SK-N-SH (cell line): ENCODE results near the gene CMC2. TPM values are rescaled to one million over a fixed set of nuclear protein-coding genes. Genes with fewer than 3 reads are reported as not detected.

Source experiments
- CTCF ChIA-PET: fragments of 300-600, 350-600 bp; formaldehyde crosslinking; extraction: SDS; loops from one replicate; lab custom pipeline; 2021; lab: Yijun Ruan, JAX
- POLR2A ChIA-PET: fragments of 350-600 bp; sonication (Branson Sonifier 250); formaldehyde crosslinking; extraction: SDS; loops from one replicate; lab custom pipeline; 2020; ENCODE audit warnings: antibody characterized with exemption, inconsistent platforms; lab: Yijun Ruan, JAX
- DNase-seq: peaks from one replicate; pipeline ENCODE4 v3.0.0; 2012
- H2AFZ ChIP-seq: fragments of 200-600 bp; sonication (generic); 2 replicates; pipeline ENCODE4 v1.8.1; 2016; ENCODE audit warnings: antibody characterized with exemption, mild to moderate bottlenecking, low read depth
- H3F3A ChIP-seq: fragments of 200-600 bp; sonication (generic); replicated peaks from 2 replicates; pipeline ENCODE3; 2016; ENCODE audit warnings: antibody characterized with exemption, mild to moderate bottlenecking; ENCODE audit not compliant: insufficient read depth
- H3K27ac ChIP-seq, 2 experiments: fragments of 200-500 bp in 1 of 2; fragments of 200-600 bp in 1 of 2; sonication (Bioruptor generic) in 1 of 2; sonication (generic), shearing (Covaris generic) in 1 of 2; 2 replicates each; pipeline versions ENCODE4 v1.5.1 to v1.6.1; 2014 to 2016; ENCODE audit warnings: low read depth in 2 of 2, inconsistent platforms in 1 of 2, low read length in 1 of 2, mild to moderate bottlenecking in 1 of 2, mixed read lengths in 1 of 2
- H3K27me3 ChIP-seq: fragments of 200-600 bp; sonication (generic), shearing (Covaris generic); 2 replicates; pipeline ENCODE4 v1.6.1; 2016; ENCODE audit warnings: mixed run types; ENCODE audit not compliant: insufficient read depth
- H3K36me3 ChIP-seq, 2 experiments: fragments of 200-500 bp in 1 of 2; fragments of 200-600 bp in 1 of 2; sonication (Bioruptor generic) in 1 of 2; sonication (generic) in 1 of 2; replicated peaks in 1 of 2; 2 replicates each; pipeline versions ENCODE3 to v1.5.1; 2014 to 2016; ENCODE audit warnings: low read length in 1 of 2, mild to moderate bottlenecking in 1 of 2; ENCODE audit not compliant: insufficient read depth in 2 of 2, control insufficient read depth in 1 of 2
- H3K4me1 ChIP-seq, 2 experiments: fragments of 200-500 bp in 1 of 2; fragments of 200-600 bp in 1 of 2; sonication (Bioruptor generic) in 1 of 2; sonication (generic), shearing (Covaris generic) in 1 of 2; 2 replicates each; pipeline versions ENCODE4 v1.5.1 to v1.6.1; 2014 to 2016; ENCODE audit warnings: low read depth in 1 of 2, low read length in 1 of 2, mixed run types in 1 of 2; ENCODE audit not compliant: insufficient read depth in 2 of 2, control insufficient read depth in 1 of 2
- H3K4me2 ChIP-seq: fragments of 200-600 bp; sonication (generic), shearing (Covaris generic); 2 replicates; pipeline ENCODE4 v1.6.1; 2017; ENCODE audit warnings: mixed run types
- H3K4me3 ChIP-seq, 2 experiments: fragments of 200-500 bp in 1 of 2; fragments of 200-600 bp in 1 of 2; sonication (Bioruptor generic) in 1 of 2; sonication (generic), shearing (Covaris generic) in 1 of 2; 2 replicates each; pipeline versions ENCODE4 v1.5.1 to v1.8.1; 2014 to 2016; ENCODE audit warnings: low read depth in 2 of 2, inconsistent platforms in 1 of 2, low read length in 1 of 2, mild to moderate bottlenecking in 1 of 2, mixed read lengths in 1 of 2, moderate library complexity in 1 of 2
- H3K79me2 ChIP-seq: fragments of 200-600 bp; sonication (generic); 2 replicates; pipeline ENCODE4 v1.8.1; 2017; ENCODE audit warnings: mild to moderate bottlenecking; ENCODE audit not compliant: insufficient read depth
- H3K9ac ChIP-seq: fragments of 200-600 bp; sonication (generic); 2 replicates; pipeline ENCODE4 v1.6.1; 2017; ENCODE audit warnings: mixed run types
- H3K9me2 ChIP-seq: fragments of 200-600 bp; sonication (generic); 2 replicates; pipeline ENCODE4 v1.6.1; 2017; ENCODE audit warnings: mixed run types
- H3K9me3 ChIP-seq: fragments of 200-600 bp; sonication (generic); 2 replicates; pipeline ENCODE4 v1.6.1; 2017; ENCODE audit warnings: mixed run types, mild to moderate bottlenecking, moderate library complexity
- H4K20me1 ChIP-seq: fragments of 200-600 bp; sonication (generic); 2 replicates; pipeline ENCODE4 v1.6.1; 2017; ENCODE audit warnings: mild to moderate bottlenecking, mixed run types; ENCODE audit not compliant: insufficient read depth
- ELF1 ChIP-seq: IDR thresholded peaks from 2 replicates; pipeline ENCODE4 v1.4.0; 2012
- EP300 ChIP-seq, 2 experiments: IDR thresholded peaks; 2 replicates each; pipeline versions ENCODE4 v1.4.0 to v1.6.1; 2012; ENCODE audit warnings: borderline replicate concordance in 1 of 2, low read depth in 1 of 2, low read length in 1 of 2
- EZH2phosphoT487 ChIP-seq: fragments of 200-600 bp; sonication (generic); IDR thresholded peaks from 2 replicates; pipeline ENCODE4 v1.6.1; 2017; ENCODE audit warnings: low read depth, mixed run types, mild to moderate bottlenecking, antibody characterized with exemption, moderate library complexity, borderline replicate concordance
- FOSL2 ChIP-seq: IDR thresholded peaks from 2 replicates; pipeline ENCODE4 v1.4.0; 2012; ENCODE audit warnings: low read depth, mild to moderate bottlenecking, moderate library complexity, borderline replicate concordance
- FOXJ3 ChIP-seq: sonication (generic); formaldehyde crosslinking; IDR thresholded peaks from 2 replicates; pipeline ENCODE4 v1.5.1; 2020; ENCODE audit warnings: mild to moderate bottlenecking, missing genetic modification reagents
- FOXM1 ChIP-seq: IDR thresholded peaks from 2 replicates; pipeline ENCODE4 v1.4.0; 2012; ENCODE audit warnings: low read depth, mild to moderate bottlenecking
- JUND ChIP-seq: IDR thresholded peaks from 2 replicates; pipeline ENCODE4 v1.4.0; 2012
- MXI1 ChIP-seq: IDR thresholded peaks from 2 replicates; pipeline ENCODE4 v1.6.1; 2012; ENCODE audit warnings: mild to moderate bottlenecking, low read depth, low read length, improper control_type of control experiment
- RAD21 ChIP-seq: IDR thresholded peaks from 2 replicates; pipeline ENCODE4 v1.6.1; 2012; ENCODE audit warnings: mild to moderate bottlenecking, low read length
- RCOR1 ChIP-seq: fragments of 150-350 bp; IDR thresholded peaks from 2 replicates; pipeline ENCODE4 v1.6.1; 2017; ENCODE audit warnings: antibody characterized with exemption, low read length
- RXRA ChIP-seq: IDR thresholded peaks from 2 replicates; pipeline ENCODE4 v1.4.0; 2012; ENCODE audit warnings: low read depth, mild to moderate bottlenecking, borderline replicate concordance
- SIN3A ChIP-seq: IDR thresholded peaks from 2 replicates; pipeline ENCODE4 v1.6.1; 2012; ENCODE audit warnings: low read depth, mild to moderate bottlenecking, low read length, moderate library complexity, borderline replicate concordance
- TAF1 ChIP-seq: IDR thresholded peaks from 2 replicates; pipeline ENCODE4 v1.6.1; 2012; ENCODE audit warnings: low read depth, mild to moderate bottlenecking, low read length, moderate library complexity, borderline replicate concordance
- TCF12 ChIP-seq: IDR thresholded peaks from 2 replicates; pipeline ENCODE4 v1.4.0; 2012
- WGBS: methylation state at CpG from one replicate; pipeline ENCODE4 v1.1.6; 2017; ENCODE audit warnings: low lambda C conversion rate; 5-methylcytosine and 5-hydroxymethylcytosine counted together
- polyA plus RNA-seq, 3 experiments: library from polyadenylated mRNA; depleted of rRNA; stranded (reverse); fragments of >200 nt; gene quantifications; 2 replicates each; pipeline ENCODE4 v1.2.3, GENCODE V29; 2012
- TF ChIP-seq, protein P1 (sequence below): IDR thresholded peaks from 2 replicates; pipeline ENCODE4 v1.4.0; 2012; ENCODE audit warnings: low read depth, borderline replicate concordance
- TF ChIP-seq, protein P2 (sequence below): IDR thresholded peaks from 2 replicates; pipeline ENCODE4 v1.4.0; 2012; ENCODE audit warnings: low read depth, borderline replicate concordance
- TF ChIP-seq, protein P3 (sequence below): IDR thresholded peaks from 2 replicates; pipeline ENCODE4 v1.4.0; 2012; ENCODE audit warnings: low read depth
- TF ChIP-seq, protein P4 (sequence below): IDR thresholded peaks from 2 replicates; pipeline ENCODE4 v1.6.1; 2012; ENCODE audit warnings: mild to moderate bottlenecking, low read depth, low read length, moderate library complexity

The CMC2 gene
- polyA plus RNA-seq, 1 of the 3 experiments (the other 2 are of a cell fraction) = 135 TPM

DNA sequence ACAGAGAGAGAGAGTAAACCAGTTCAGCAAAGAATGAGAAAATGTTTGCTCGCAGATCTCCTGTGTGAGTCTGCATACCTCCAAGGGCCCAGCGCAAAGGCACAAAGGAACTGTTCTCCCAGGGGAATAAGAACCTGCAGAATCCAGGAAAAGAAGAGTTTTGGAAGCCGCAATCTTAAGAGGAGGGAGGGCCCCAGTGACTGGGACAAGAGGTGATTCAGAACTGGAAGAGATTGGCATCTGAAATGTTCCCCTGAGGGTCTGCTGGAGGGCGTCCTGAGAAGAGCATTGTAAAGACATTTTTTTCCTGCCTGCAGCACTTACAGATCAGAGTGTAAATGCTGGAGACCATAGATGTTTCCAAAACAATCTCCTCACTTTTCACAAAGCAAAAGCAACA lies 35.0 kb upstream of the CMC2 start (continued):
- TF ChIP-seq, protein P1, sequence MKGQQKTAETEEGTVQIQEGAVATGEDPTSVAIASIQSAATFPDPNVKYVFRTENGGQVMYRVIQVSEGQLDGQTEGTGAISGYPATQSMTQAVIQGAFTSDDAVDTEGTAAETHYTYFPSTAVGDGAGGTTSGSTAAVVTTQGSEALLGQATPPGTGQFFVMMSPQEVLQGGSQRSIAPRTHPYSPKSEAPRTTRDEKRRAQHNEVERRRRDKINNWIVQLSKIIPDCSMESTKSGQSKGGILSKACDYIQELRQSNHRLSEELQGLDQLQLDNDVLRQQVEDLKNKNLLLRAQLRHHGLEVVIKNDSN = no peak
- TF ChIP-seq, protein P2, sequence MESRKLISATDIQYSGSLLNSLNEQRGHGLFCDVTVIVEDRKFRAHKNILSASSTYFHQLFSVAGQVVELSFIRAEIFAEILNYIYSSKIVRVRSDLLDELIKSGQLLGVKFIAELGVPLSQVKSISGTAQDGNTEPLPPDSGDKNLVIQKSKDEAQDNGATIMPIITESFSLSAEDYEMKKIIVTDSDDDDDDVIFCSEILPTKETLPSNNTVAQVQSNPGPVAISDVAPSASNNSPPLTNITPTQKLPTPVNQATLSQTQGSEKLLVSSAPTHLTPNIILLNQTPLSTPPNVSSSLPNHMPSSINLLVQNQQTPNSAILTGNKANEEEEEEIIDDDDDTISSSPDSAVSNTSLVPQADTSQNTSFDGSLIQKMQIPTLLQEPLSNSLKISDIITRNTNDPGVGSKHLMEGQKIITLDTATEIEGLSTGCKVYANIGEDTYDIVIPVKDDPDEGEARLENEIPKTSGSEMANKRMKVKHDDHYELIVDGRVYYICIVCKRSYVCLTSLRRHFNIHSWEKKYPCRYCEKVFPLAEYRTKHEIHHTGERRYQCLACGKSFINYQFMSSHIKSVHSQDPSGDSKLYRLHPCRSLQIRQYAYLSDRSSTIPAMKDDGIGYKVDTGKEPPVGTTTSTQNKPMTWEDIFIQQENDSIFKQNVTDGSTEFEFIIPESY = no peak
- TF ChIP-seq FOSL2 (no peak), FOXJ3 (CRISPR knock-in tag) (no peak)

DNA sequence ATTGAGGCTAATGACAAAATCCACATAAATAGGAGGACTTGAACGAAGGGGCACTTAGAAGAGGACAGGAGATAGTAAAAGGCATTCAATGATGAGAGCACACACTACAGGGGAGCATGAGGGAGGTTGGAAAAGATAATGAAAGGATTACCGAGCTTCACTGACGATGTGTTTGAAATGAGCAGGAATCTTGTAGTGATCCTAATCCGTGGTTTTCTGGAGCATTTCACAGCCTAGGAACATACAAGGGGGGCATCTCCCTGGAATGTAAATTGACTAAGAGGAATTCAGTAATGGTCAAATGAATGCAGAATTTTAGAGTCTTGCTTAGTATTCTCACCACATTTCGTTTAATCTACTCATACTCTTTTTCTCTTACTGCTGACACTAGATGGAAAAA lies 34.2 kb upstream of the CMC2 start:
- Histone ChIP-seq H4K20me1 (peaks cover 9% of the 10 kb centered on the region; the same call in 1 of the 2 replicates), H3K36me3 (peaks cover 34 to 65% of the 10 kb centered on the region in 2 experiments), H3K9me2 (no peaks in the 10 kb centered on the region), H2AFZ (no peak overlapping the region), H3K4me3 (no peak overlapping the region), H3K9me3 (no peaks in the 10 kb centered on the region), H3K27ac (no peak overlapping the region), H3K9ac (no peak overlapping the region), H3F3A (peaks cover 7% of the 10 kb centered on the region), H3K4me2 (no peak overlapping the region), H3K27me3 (no peaks in the 10 kb centered on the region), H3K79me2 (peaks cover 50% of the 10 kb centered on the region), H3K4me1 (peaks cover 0 to 10% of the 10 kb centered on the region in 2 experiments; a peak in 2 of 4 replicates)
- TF ChIP-seq EP300 (IDR thresholded peaks at IDR 0.05; ENCODE audit: borderline replicate concordance in 1 of 2, low read depth in 1 of 2, low read length in 1 of 2) = no peak
- no peak for TF ChIP-seq TCF12
- no peak for TF ChIP-seq RCOR1
- no peak for TF ChIP-seq SIN3A
- TF ChIP-seq FOXM1 = no peak
- TF ChIP-seq RXRA = no peak
- TF ChIP-seq JUND = no peak
- TF ChIP-seq EZH2phosphoT487 = no peak
- TF ChIP-seq, protein P3, sequence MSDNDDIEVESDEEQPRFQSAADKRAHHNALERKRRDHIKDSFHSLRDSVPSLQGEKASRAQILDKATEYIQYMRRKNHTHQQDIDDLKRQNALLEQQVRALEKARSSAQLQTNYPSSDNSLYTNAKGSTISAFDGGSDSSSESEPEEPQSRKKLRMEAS = no peak
- TF ChIP-seq MXI1 = no peak
- TF ChIP-seq, protein P1 = no peak
- TF ChIP-seq, protein P2 = no peak
- TF ChIP-seq, protein P4, sequence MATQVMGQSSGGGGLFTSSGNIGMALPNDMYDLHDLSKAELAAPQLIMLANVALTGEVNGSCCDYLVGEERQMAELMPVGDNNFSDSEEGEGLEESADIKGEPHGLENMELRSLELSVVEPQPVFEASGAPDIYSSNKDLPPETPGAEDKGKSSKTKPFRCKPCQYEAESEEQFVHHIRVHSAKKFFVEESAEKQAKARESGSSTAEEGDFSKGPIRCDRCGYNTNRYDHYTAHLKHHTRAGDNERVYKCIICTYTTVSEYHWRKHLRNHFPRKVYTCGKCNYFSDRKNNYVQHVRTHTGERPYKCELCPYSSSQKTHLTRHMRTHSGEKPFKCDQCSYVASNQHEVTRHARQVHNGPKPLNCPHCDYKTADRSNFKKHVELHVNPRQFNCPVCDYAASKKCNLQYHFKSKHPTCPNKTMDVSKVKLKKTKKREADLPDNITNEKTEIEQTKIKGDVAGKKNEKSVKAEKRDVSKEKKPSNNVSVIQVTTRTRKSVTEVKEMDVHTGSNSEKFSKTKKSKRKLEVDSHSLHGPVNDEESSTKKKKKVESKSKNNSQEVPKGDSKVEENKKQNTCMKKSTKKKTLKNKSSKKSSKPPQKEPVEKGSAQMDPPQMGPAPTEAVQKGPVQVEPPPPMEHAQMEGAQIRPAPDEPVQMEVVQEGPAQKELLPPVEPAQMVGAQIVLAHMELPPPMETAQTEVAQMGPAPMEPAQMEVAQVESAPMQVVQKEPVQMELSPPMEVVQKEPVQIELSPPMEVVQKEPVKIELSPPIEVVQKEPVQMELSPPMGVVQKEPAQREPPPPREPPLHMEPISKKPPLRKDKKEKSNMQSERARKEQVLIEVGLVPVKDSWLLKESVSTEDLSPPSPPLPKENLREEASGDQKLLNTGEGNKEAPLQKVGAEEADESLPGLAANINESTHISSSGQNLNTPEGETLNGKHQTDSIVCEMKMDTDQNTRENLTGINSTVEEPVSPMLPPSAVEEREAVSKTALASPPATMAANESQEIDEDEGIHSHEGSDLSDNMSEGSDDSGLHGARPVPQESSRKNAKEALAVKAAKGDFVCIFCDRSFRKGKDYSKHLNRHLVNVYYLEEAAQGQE = no peak
- TF ChIP-seq ELF1 = no peak
- no peak for TF ChIP-seq TAF1
- TF ChIP-seq RAD21 = no peak
- 78% methylated on average over 5 of the region's 5 CpGs for WGBS
- CTCF ChIA-PET = interaction anchor here (0.9 kb wide), 1 partner anchor 12 kb away, joined by 3 read pairs; no protein-coding TSS in a partner anchor
- DNase-seq = no peak
- POLR2A ChIA-PET = no interaction called here
